Type B pancreatic cell (in vitro differentiated cells): ENCODE data around the gene ACTN1. TPM values are rescaled to one million over a fixed set of nuclear protein-coding genes. Genes with fewer than 3 reads are reported as not detected.

ENCODE experiments used
- DNase-seq: peaks from one replicate; pipeline ENCODE4 v3.0.0; 2021; ENCODE audit warnings: mixed read lengths; ENCODE audit not compliant: unreplicated experiment; ENCODE audit errors: extremely low spot score
- H3K27ac Mint-ChIP-seq: 2 replicates; pipeline ENCODE4 v1.8.0; 2021; ENCODE audit warnings: mild to moderate bottlenecking, mixed read lengths
- H3K27me3 Mint-ChIP-seq: 2 replicates; pipeline ENCODE4 v1.8.0; 2021; ENCODE audit warnings: mixed read lengths
- H3K36me3 Mint-ChIP-seq: 2 replicates; pipeline ENCODE4 v1.8.0; 2021; ENCODE audit warnings: mixed read lengths
- H3K4me1 Mint-ChIP-seq: one replicate; pipeline ENCODE4 v1.8.0; 2021; ENCODE audit warnings: mixed read lengths; ENCODE audit not compliant: unreplicated experiment
- H3K4me3 Mint-ChIP-seq: 2 replicates; pipeline ENCODE4 v1.8.0; 2021; ENCODE audit warnings: mild to moderate bottlenecking, mixed read lengths
- H3K9me3 Mint-ChIP-seq: 2 replicates; pipeline ENCODE4 v1.8.0; 2021; ENCODE audit warnings: mixed read lengths
- CTCF ChIP-seq: fragments of 200-600 bp; sonication (generic); conservative IDR thresholded peaks from 2 replicates; pipeline ENCODE4 v1.5.0; 2021; ENCODE audit warnings: antibody characterized with exemption, mild to moderate bottlenecking
- total RNA-seq: library from RNA; stranded (reverse); gene quantifications from 2 replicates; pipeline ENCODE4 v1.2.1, GENCODE V29; 2021; ENCODE audit warnings: low replicate concordance

Gene ACTN1
- total RNA-seq, 1 donor from 2014 or later: 176 TPM

- H3K4me3 Mint-ChIP-seq: peak overlapping the region; percentile 68
- H3K36me3 Mint-ChIP-seq: peaks cover 13% of the 10 kb centered on the region
- peak overlapping the region; percentile 45 for H3K27ac Mint-ChIP-seq
- DNase-seq: no peak
- peaks cover 74% of the 10 kb centered on the region for H3K4me1 Mint-ChIP-seq
- TF ChIP-seq CTCF: no peak
- H3K27me3 Mint-ChIP-seq: no peaks in the 10 kb centered on the region
- H3K9me3 Mint-ChIP-seq: no peaks in the 10 kb centered on the region
Measured at GRCh38 chr14:68952531-68953195, 26.4 kb downstream of the ACTN1 start.

GRCh38 chr14:68951800-68952530 lies 27.1 kb downstream of the ACTN1 start:
- H3K4me3 Mint-ChIP-seq: peak overlapping the region; percentile 68
- H3K27ac Mint-ChIP-seq: peak overlapping the region; percentile 45
- no peaks in the 10 kb centered on the region for H3K9me3 Mint-ChIP-seq
- no peak for DNase-seq
- H3K36me3 Mint-ChIP-seq: peaks cover 12% of the 10 kb centered on the region
- H3K27me3 Mint-ChIP-seq: no peaks in the 10 kb centered on the region
- TF ChIP-seq CTCF: no peak
- peaks cover 75% of the 10 kb centered on the region for H3K4me1 Mint-ChIP-seq

GRCh38 chr14:68951035-68951797 lies 27.9 kb downstream of the ACTN1 start:
- Mint-ChIP-seq H3K9me3 (no peaks in the 10 kb centered on the region), H3K4me3 (no peak overlapping the region), H3K27me3 (no peaks in the 10 kb centered on the region), H3K4me1 (peaks cover 75% of the 10 kb centered on the region), H3K27ac (peak overlapping the region; percentile 21), H3K36me3 (peaks cover 8% of the 10 kb centered on the region)
- no peak for DNase-seq
- TF ChIP-seq CTCF: no peak

GRCh38 chr14:68950111-68950510 lies 29.0 kb downstream of the ACTN1 start:
- H3K9me3 Mint-ChIP-seq: no peaks in the 10 kb centered on the region
- H3K4me3 Mint-ChIP-seq: no peak overlapping the region

GRCh38 chr14:68949601-68949965 lies 29.5 kb downstream of the ACTN1 start:
- H3K36me3 Mint-ChIP-seq: peaks cover 8% of the 10 kb centered on the region
- peak overlapping the region; percentile 44 for H3K27ac Mint-ChIP-seq
- H3K9me3 Mint-ChIP-seq: no peaks in the 10 kb centered on the region
- DNase-seq: no peak
- no peak overlapping the region for H3K4me3 Mint-ChIP-seq
- no peaks in the 10 kb centered on the region for H3K27me3 Mint-ChIP-seq
- peaks cover 74% of the 10 kb centered on the region for H3K4me1 Mint-ChIP-seq
- no peak for TF ChIP-seq CTCF

More at GRCh38 chr14:68950111-68950510, 29.0 kb downstream of the ACTN1 start:
- Mint-ChIP-seq H3K4me1 (peaks cover 74% of the 10 kb centered on the region), H3K27ac (no peak overlapping the region), H3K27me3 (no peaks in the 10 kb centered on the region), H3K36me3 (peaks cover 8% of the 10 kb centered on the region)
- no peak for TF ChIP-seq CTCF
- no peak for DNase-seq
